HEK293T (cell line): ENCODE results near the gene SIAH3.

Source experiments
- CTCF ChIA-PET: fragments of 350-600 bp; formaldehyde crosslinking; extraction: SDS; loops from one replicate; lab custom pipeline; 2021; ENCODE audit warnings: antibody characterized with exemption, inconsistent platforms; lab: Yijun Ruan, JAX
- POLR2A ChIA-PET: fragments of 350-600 bp; formaldehyde crosslinking; extraction: SDS; loops from one replicate; lab custom pipeline; 2020; ENCODE audit warnings: antibody characterized with exemption, inconsistent platforms; lab: Yijun Ruan, JAX
- DNase-seq: peaks from one replicate; pipeline ENCODE4 v3.0.0; 2012; ENCODE audit warnings: mixed read lengths; ENCODE audit errors: extremely low spot score
- ARNT ChIP-seq: fragments of 450-650 bp; IDR thresholded peaks from 2 replicates; pipeline ENCODE4 v1.6.1; 2017; ENCODE audit warnings: mild to moderate bottlenecking
- BHLHE40 ChIP-seq: fragments of 450-650 bp; IDR thresholded peaks from 2 replicates; pipeline ENCODE4 v1.6.1; 2016; ENCODE audit warnings: mild to moderate bottlenecking, moderate library complexity, borderline replicate concordance
- CTBP1 ChIP-seq: fragments of 450-650 bp; IDR thresholded peaks from 2 replicates; pipeline ENCODE4 v1.6.1; 2016; ENCODE audit warnings: borderline replicate concordance
- ELF4 ChIP-seq: fragments of 450-650 bp; IDR thresholded peaks from 2 replicates; pipeline ENCODE4 v1.6.1; 2017; ENCODE audit warnings: antibody characterized with exemption
- FOXA1 ChIP-seq: fragments of 450-650 bp; IDR thresholded peaks from 2 replicates; pipeline ENCODE4 v1.6.1; 2016; ENCODE audit warnings: mild to moderate bottlenecking
- FOXK2 ChIP-seq: fragments of 450-650 bp; IDR thresholded peaks from 2 replicates; pipeline ENCODE4 v1.6.1; 2016; ENCODE audit warnings: mild to moderate bottlenecking
- FOXM1 ChIP-seq: fragments of 450-650 bp; IDR thresholded peaks from 2 replicates; pipeline ENCODE4 v1.6.1; 2017; ENCODE audit warnings: mild to moderate bottlenecking, borderline replicate concordance
- HDGF ChIP-seq: fragments of 450-650 bp; IDR thresholded peaks from 2 replicates; pipeline ENCODE4 v1.6.1; 2017; ENCODE audit warnings: antibody characterized with exemption, borderline replicate concordance
- L3MBTL2 ChIP-seq: fragments of 450-650 bp; conservative IDR thresholded peaks from 2 replicates; pipeline ENCODE4 v1.6.1; 2016; ENCODE audit warnings: mild to moderate bottlenecking
- LEF1 ChIP-seq: fragments of 450-650 bp; IDR thresholded peaks from 2 replicates; pipeline ENCODE4 v1.6.1; 2017; ENCODE audit warnings: mild to moderate bottlenecking, borderline replicate concordance
- NFRKB ChIP-seq: fragments of 450-650 bp; IDR thresholded peaks from 2 replicates; pipeline ENCODE4 v1.6.1; 2016; ENCODE audit warnings: mild to moderate bottlenecking, moderate library complexity
- PKNOX1 ChIP-seq: fragments of 450-650 bp; IDR thresholded peaks from 2 replicates; pipeline ENCODE4 v1.6.1; 2016
- SP1 ChIP-seq: fragments of 450-650 bp; IDR thresholded peaks from 2 replicates; pipeline ENCODE4 v1.6.1; 2017
- SUZ12 ChIP-seq: fragments of 450-650 bp; IDR thresholded peaks from 2 replicates; pipeline ENCODE4 v1.6.1; 2016; ENCODE audit warnings: mild to moderate bottlenecking
- TARDBP ChIP-seq: fragments of 450-650 bp; IDR thresholded peaks from 2 replicates; pipeline ENCODE4 v1.6.1; 2016
- ZNF384 ChIP-seq: fragments of 450-650 bp; IDR thresholded peaks from 2 replicates; pipeline ENCODE4 v1.6.1; 2016

The SIAH3 gene

GRCh38 chr13:45846681-45847080, 4.9 kb downstream of the SIAH3 start:
- TF ChIP-seq FOXM1 (no peak), ELF4 (no peak), L3MBTL2 (no peak), ARNT (no peak)
- ChIA-PET POLR2A (no interaction called here), CTCF (no interaction called here)
- no peak for DNase-seq

GRCh38 chr13:45838171-45838745, 13.3 kb downstream of the SIAH3 start:
- POLR2A ChIA-PET, result no interaction called here
- DNase-seq, result no peak
- TF ChIP-seq FOXA1 (no peak), TARDBP (no peak), PKNOX1 (no peak), L3MBTL2 (no peak), CTBP1 (no peak), ELF4 (no peak), FOXK2 (no peak), SP1 (no peak), LEF1 (no peak), ARNT (no peak), ZNF384 (no peak)
- CTCF ChIA-PET, result no interaction called here

GRCh38 chr13:45837111-45837510, 14.4 kb downstream of the SIAH3 start:
- TF ChIP-seq BHLHE40 (no peak), NFRKB (no peak), SP1 (no peak), ELF4 (no peak), FOXK2 (no peak), ARNT (no peak), HDGF (no peak), SUZ12 (no peak), FOXA1 (no peak), FOXM1 (no peak), PKNOX1 (no peak), TARDBP (no peak)
- POLR2A ChIA-PET, result no interaction called here

GRCh38 chr13:45834411-45834994, 17.1 kb downstream of the SIAH3 start:
- DNase-seq, result no peak
- no peak for TF ChIP-seq ELF4
- TF ChIP-seq HDGF, result no peak
- no peak for TF ChIP-seq SP1
- TF ChIP-seq ARNT, result no peak
- no peak for TF ChIP-seq ZNF384
- TF ChIP-seq LEF1, result no peak
- TF ChIP-seq SUZ12, result no peak
- TF ChIP-seq FOXK2, result no peak
- TF ChIP-seq PKNOX1, result no peak
- CTCF ChIA-PET, result no interaction called here
- POLR2A ChIA-PET, result no interaction called here

More at GRCh38 chr13:45837111-45837510, 14.4 kb downstream of the SIAH3 start:
- CTCF ChIA-PET, result no interaction called here
- no peak for DNase-seq

- no peak for DNase-seq
- ChIA-PET CTCF (no interaction called here), POLR2A (no interaction called here)
- no peak for TF ChIP-seq NFRKB
- no peak for TF ChIP-seq FOXA1
- TF ChIP-seq FOXM1, result no peak
- TF ChIP-seq ELF4, result no peak
- TF ChIP-seq SUZ12, result no peak
- no peak for TF ChIP-seq ARNT
- TF ChIP-seq BHLHE40, result no peak
- no peak for TF ChIP-seq TARDBP
- TF ChIP-seq SP1, result no peak
- TF ChIP-seq ZNF384, result no peak
Observed at GRCh38 chr13:45833663-45834375, 17.7 kb downstream of the SIAH3 start.

GRCh38 chr13:45833242-45833641, 18.3 kb downstream of the SIAH3 start:
- ChIA-PET POLR2A (no interaction called here), CTCF (no interaction called here)
- no peak for TF ChIP-seq ARNT
- no peak for TF ChIP-seq SP1
- no peak for TF ChIP-seq FOXK2
- no peak for TF ChIP-seq HDGF
- no peak for TF ChIP-seq FOXM1
- TF ChIP-seq FOXA1, result no peak
- no peak for TF ChIP-seq ZNF384
- TF ChIP-seq ELF4, result no peak
- no peak for TF ChIP-seq BHLHE40
- no peak for TF ChIP-seq TARDBP
- TF ChIP-seq SUZ12, result no peak
- TF ChIP-seq PKNOX1, result no peak
- no peak for TF ChIP-seq NFRKB
- TF ChIP-seq LEF1, result no peak
- TF ChIP-seq CTBP1, result no peak
- no peak for DNase-seq
